AG09309 (cell line): ENCODE results near the gene TCF4.

Experiments
- DNase-seq: peaks from one replicate; pipeline ENCODE4 v3.0.0-alpha.2; 2010; ENCODE audit warnings: low read depth
- H3K4me3 ChIP-seq: 2 replicates; pipeline ENCODE4 v1.5.1; 2011; ENCODE audit warnings: mild to moderate bottlenecking, low read depth, low read length, moderate library complexity; ENCODE audit not compliant: control insufficient read depth
- CTCF ChIP-seq: IDR thresholded peaks from 2 replicates; pipeline ENCODE4 v1.5.1; 2011; ENCODE audit warnings: mild to moderate bottlenecking, low read depth, low read length, inconsistent platforms; ENCODE audit not compliant: insufficient read depth, control insufficient read depth; ENCODE audit errors: missing control alignments

The TCF4 gene

GRCh38 chr18:55607773-55608172, 19.8 kb upstream of the TCF4 start:
- H3K4me3 ChIP-seq: no peak overlapping the region
- no peak for TF ChIP-seq CTCF
- no peak for DNase-seq

GRCh38 chr18:55605733-55606338, 17.8 kb upstream of the TCF4 start:
- no peak for TF ChIP-seq CTCF
- no peak overlapping the region for H3K4me3 ChIP-seq
- no peak for DNase-seq

- no peak overlapping the region for H3K4me3 ChIP-seq
- no peak for DNase-seq
- TF ChIP-seq CTCF: no peak
Observed at GRCh38 chr18:55603775-55604174, 15.8 kb upstream of the TCF4 start.

- TF ChIP-seq CTCF: no peak
- no peak overlapping the region for H3K4me3 ChIP-seq
- DNase-seq: no peak
Observed at GRCh38 chr18:55593888-55594287, 5.9 kb upstream of the TCF4 start.

GRCh38 chr18:55592572-55592971, 4.6 kb upstream of the TCF4 start:
- no peak for TF ChIP-seq CTCF
- DNase-seq: no peak

GRCh38 chr18:55592106-55592505, 4.1 kb upstream of the TCF4 start:
- TF ChIP-seq CTCF: no peak
- no peak for DNase-seq
- no peak overlapping the region for H3K4me3 ChIP-seq

More at GRCh38 chr18:55592572-55592971, 4.6 kb upstream of the TCF4 start:
- H3K4me3 ChIP-seq: no peak overlapping the region
